ENCODE data around the gene SCN8A. TPM values are rescaled to one million over a fixed set of nuclear protein-coding genes. Genes with fewer than 3 reads are reported as not detected.

The SCN8A gene
- total and polyA plus RNA-seq, 2 experiments from 2014 or later, result 4.6 to 23.9 TPM

GRCh38 chr12:51714666-51715065 is 123.6 kb downstream of the SCN8A start:
- Histone ChIP-seq H3K4me1 (ENCODE audit: insufficient read depth) (no peaks in the 10 kb centered on the region), H3K27me3 (ENCODE audit: insufficient read depth) (no peaks in the 10 kb centered on the region), H3F3A (replicated peaks; ENCODE audit: low read depth) (no peaks in the 10 kb centered on the region), H3K4me2 (no peak overlapping the region), H3K79me2 (replicated peaks; ENCODE audit: insufficient read depth) (no peaks in the 10 kb centered on the region), H3K27ac (ENCODE audit: low read depth) (no peak overlapping the region), H2AFZ (no peak overlapping the region), H3K36me3 (ENCODE audit: insufficient read depth) (no peaks in the 10 kb centered on the region; the same call in 1 of the 2 replicates), H4K20me1 (replicated peaks; ENCODE audit: insufficient read depth) (0 out of 2 replicates have a peak, but pooled peaks cover 4% of the 10 kb centered on the region), H3K4me3 (no peak overlapping the region), H3K9me2 (ENCODE audit: insufficient read depth) (no peaks in the 10 kb centered on the region)
- peaks cover 10% of the 10 kb centered on the region; the same call in 1 of the 3 replicates for H3K36me3 Mint-ChIP-seq (ENCODE audit: low read depth)
- DNase-seq (ENCODE audit: low spot score) (no peak), ATAC-seq (no peak)
- no peak overlapping the region for H3K27ac Mint-ChIP-seq
- H3K4me3 Mint-ChIP-seq, result no peak overlapping the region
- H3K27me3 Mint-ChIP-seq (ENCODE audit: insufficient read depth, low read depth, poor library complexity), result peaks cover 2% of the 10 kb centered on the region
- no peak for TF ChIP-seq ZNF462 (CRISPR knock-in tag; IDR thresholded peaks at IDR 0.05)
- TF ChIP-seq ZNF331 (CRISPR knock-in tag; IDR thresholded peaks at IDR 0.05; ENCODE audit: low read depth), result no peak
- no peak for TF ChIP-seq JUNB (IDR thresholded peaks at IDR 0.05; ENCODE audit: unreplicated experiment)
- no peak for TF ChIP-seq REST (IDR thresholded peaks at IDR 0.05; ENCODE audit: unreplicated experiment)
- TF ChIP-seq CTCF (conservative IDR thresholded peaks at IDR 0.05; ENCODE audit: low read depth in 2 of 2), result no peak
- no peak for TF ChIP-seq EZH2phosphoT487 (IDR thresholded peaks at IDR 0.05; ENCODE audit: unreplicated experiment)
- no peak for TF ChIP-seq NANOG (IDR thresholded peaks at IDR 0.05; ENCODE audit: borderline replicate concordance)
- TF ChIP-seq EZH2 (IDR thresholded peaks at IDR 0.05; ENCODE audit: low read depth, unreplicated experiment), result no peak
- TF ChIP-seq ZNF114 (CRISPR knock-in tag; IDR thresholded peaks at IDR 0.05), result no peak
- no peak for TF ChIP-seq CREB1 (CRISPR knock-in tag; IDR thresholded peaks at IDR 0.05; ENCODE audit: low read depth)
- no peak for TF ChIP-seq POLR2AphosphoS5 (IDR thresholded peaks at IDR 0.05; ENCODE audit: low read depth)
- TF ChIP-seq ETS1 (IDR thresholded peaks at IDR 0.05), result no peak
- TF ChIP-seq STAT1 (IDR thresholded peaks at IDR 0.05; ENCODE audit: unreplicated experiment), result no peak
- no peaks in the 10 kb centered on the region for H3K4me1 Mint-ChIP-seq
- H3K9me3 Mint-ChIP-seq, result no peaks in the 10 kb centered on the region

Data from GM23338 (cell line).